Duodenal mucosa (tissue), 2 donors: ENCODE results near the gene MMS19.

ENCODE experiments used
- H3K27ac ChIP-seq: one replicate; pipeline ENCODE4 v1.7.0; 2013; ENCODE audit warnings: low read depth, low read length
- H3K27me3 ChIP-seq, 2 donors: one replicate each; pipeline ENCODE4 v1.7.0; 2013; ENCODE audit warnings: low read length in 2 of 2, control low read depth in 1 of 2; ENCODE audit not compliant: insufficient read depth in 2 of 2, control insufficient read depth in 1 of 2
- H3K36me3 ChIP-seq, 2 donors: one replicate each; pipeline ENCODE4 v1.7.0; 2013; ENCODE audit warnings: low read length in 2 of 2, control low read depth in 1 of 2; ENCODE audit not compliant: insufficient read depth in 2 of 2, control insufficient read depth in 1 of 2
- H3K4me1 ChIP-seq, 2 donors: one replicate each; pipeline ENCODE4 v1.7.0; 2013; ENCODE audit warnings: low read length in 2 of 2, control low read depth in 1 of 2; ENCODE audit not compliant: insufficient read depth in 2 of 2, control insufficient read depth in 1 of 2
- H3K4me3 ChIP-seq, 2 donors: one replicate each; pipeline ENCODE4 v1.7.0; 2013; ENCODE audit warnings: low read length in 2 of 2, low read depth in 1 of 2
- H3K9ac ChIP-seq, 2 donors: one replicate each; pipeline ENCODE4 v1.7.0; 2013; ENCODE audit warnings: low read length in 2 of 2, low read depth in 1 of 2
- H3K9me3 ChIP-seq, 2 donors: one replicate each; pipeline ENCODE4 v1.7.0; 2013; ENCODE audit warnings: low read length in 2 of 2, control low read depth in 1 of 2; ENCODE audit not compliant: control insufficient read depth in 1 of 2

Gene MMS19

DNA sequence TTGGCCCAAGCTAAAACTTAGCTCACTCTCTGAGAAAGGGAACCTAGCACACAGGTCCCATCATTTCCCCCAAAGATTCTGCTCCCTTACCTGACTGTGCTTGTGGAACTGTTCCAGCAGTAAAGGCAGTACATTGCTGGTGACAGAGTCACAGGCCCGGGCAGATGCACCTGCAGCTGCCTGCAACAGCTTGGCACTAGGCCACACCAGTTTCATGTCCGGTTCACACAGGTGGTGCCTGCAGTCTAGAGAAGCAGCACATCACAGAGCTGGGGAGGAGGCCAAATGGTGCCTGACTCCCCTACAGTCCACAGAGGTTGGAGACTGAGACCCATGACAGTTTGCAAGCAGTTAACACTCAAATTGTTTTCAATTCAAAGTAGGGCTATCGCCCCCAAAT is 30.1 kb downstream of the MMS19 start:
- Histone ChIP-seq H3K27me3 (no peaks in the 10 kb centered on the region), H3K36me3 (peaks cover 35 to 78% of the 10 kb centered on the region in 2 donors), H3K4me1 (peaks cover 4 to 9% of the 10 kb centered on the region in 2 donors), H3K27ac (no peak overlapping the region), H3K4me3 (no peak overlapping the region), H3K9me3 (no peaks in the 10 kb centered on the region), H3K9ac (no peak overlapping the region)

DNA sequence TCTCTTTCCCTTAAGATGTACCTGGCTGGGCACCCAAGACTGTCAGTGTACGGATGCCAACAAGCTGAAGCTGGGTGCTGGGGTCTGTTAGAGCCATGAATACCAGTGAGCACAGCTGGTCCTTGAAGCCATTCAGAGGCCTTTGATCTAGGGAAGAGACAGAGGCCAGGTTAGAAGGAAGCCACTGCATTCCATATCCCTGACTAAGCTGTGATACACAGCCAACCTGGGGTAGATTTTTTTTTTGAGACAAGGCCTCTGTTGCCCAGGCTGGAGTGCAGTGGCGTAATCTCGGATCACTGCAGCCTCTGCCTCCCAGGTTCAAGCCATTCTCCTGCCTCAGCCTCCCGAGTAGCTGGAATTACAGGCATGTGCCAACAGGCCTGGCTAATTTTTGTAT is 31.5 kb downstream of the MMS19 start:
- Histone ChIP-seq H3K27ac (no peak overlapping the region), H3K27me3 (no peaks in the 10 kb centered on the region), H3K9ac (no peak overlapping the region), H3K9me3 (no peaks in the 10 kb centered on the region), H3K4me3 (no peak overlapping the region), H3K36me3 (peaks cover 47 to 87% of the 10 kb centered on the region in 2 donors), H3K4me1 (peaks cover 4 to 9% of the 10 kb centered on the region in 2 donors)

DNA sequence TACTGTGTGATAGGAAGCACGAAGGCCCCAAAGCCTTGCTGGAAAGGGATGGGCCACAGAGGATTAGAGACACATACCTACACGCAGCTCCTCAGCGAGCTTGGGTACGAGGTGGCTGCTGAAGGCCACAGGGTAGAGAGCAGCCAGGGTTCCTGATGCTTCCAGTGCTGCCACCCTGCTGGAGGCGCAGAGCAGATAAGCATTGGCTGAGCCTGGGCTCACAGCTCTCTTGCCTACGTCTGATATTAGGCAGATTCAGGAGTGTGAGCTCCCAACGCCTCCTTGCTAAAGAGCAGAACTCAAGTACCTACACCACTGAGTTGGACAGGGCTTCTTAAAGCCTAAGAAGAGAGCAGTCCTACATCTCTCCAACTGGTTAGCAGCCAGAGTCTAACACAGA is 32.2 kb downstream of the MMS19 start:
- Histone ChIP-seq H3K9me3 (no peaks in the 10 kb centered on the region), H3K9ac (no peak overlapping the region), H3K27me3 (no peaks in the 10 kb centered on the region), H3K4me3 (no peak overlapping the region), H3K4me1 (peaks cover 4 to 9% of the 10 kb centered on the region in 2 donors), H3K36me3 (peaks cover 54 to 95% of the 10 kb centered on the region in 2 donors), H3K27ac (no peak overlapping the region)

DNA sequence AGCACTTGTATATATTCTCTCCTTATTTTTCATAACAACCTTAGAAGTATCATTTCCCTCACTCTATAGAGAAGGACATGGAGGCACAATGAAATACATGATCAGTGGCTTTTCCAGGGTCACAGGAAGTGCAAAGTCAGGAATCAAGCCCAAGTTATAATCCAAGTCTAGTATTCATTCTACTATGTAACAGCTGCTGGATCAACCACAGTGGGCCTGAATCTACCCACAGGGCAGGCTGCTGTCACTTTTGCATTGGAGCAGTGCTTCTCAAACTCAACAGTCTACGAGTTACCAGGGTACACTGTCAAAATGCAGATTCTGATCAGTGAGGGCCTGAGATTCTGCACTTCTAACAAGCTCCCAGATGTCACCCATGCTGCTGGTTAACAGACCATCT is 34.0 kb downstream of the MMS19 start:
- no peak overlapping the region for H3K9ac ChIP-seq
- peaks cover 4 to 9% of the 10 kb centered on the region in 2 donors for H3K4me1 ChIP-seq
- H3K9me3 ChIP-seq: no peaks in the 10 kb centered on the region
- no peak overlapping the region for H3K27ac ChIP-seq
- H3K36me3 ChIP-seq: peaks cover 49 to 96% of the 10 kb centered on the region in 2 donors
- no peak overlapping the region for H3K4me3 ChIP-seq
- H3K27me3 ChIP-seq: no peaks in the 10 kb centered on the region

DNA sequence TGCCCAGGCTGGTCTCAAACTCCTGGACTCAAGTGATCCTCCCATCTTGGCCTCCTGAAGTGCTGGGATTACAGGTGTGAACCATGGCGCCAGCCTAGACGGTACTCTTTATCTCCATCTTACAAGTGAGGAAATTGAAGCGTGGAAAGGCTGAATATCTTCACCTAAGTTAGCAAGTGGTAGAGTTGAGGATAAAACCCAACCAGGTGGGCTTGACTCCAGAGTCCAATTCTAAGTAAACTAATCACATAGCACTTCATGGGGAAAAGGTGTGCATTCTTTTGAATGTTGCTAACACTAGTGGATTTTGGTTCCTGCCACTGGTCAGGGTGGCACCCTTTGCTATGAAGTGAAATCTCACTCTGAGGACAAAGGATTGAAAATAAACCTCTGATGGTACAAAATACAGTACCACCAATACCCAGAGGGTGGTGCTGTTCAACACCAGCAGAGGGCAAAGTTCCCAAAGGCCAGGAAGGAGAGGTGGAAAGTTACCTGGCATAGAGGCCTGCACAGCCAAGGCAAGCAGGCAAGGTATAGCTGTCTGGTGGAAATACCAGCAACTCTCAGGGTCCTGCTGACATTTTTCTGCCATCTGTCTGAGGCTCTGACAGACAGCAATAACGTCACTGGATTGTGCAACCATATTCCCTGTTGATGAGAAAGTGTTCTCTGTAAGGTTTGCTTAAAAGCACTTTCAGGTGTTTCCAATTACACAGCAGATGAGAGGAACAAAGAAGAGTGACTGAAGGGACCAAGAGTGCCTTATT is 34.7 kb downstream of the MMS19 start:
- H3K36me3 ChIP-seq: peaks cover 52 to 97% of the 10 kb centered on the region in 2 donors
- peaks cover 4 to 9% of the 10 kb centered on the region in 2 donors for H3K4me1 ChIP-seq
- no peak overlapping the region for H3K4me3 ChIP-seq
- H3K9ac ChIP-seq: no peak overlapping the region
- H3K9me3 ChIP-seq: no peaks in the 10 kb centered on the region
- no peak overlapping the region for H3K27ac ChIP-seq
- no peaks in the 10 kb centered on the region for H3K27me3 ChIP-seq

DNA sequence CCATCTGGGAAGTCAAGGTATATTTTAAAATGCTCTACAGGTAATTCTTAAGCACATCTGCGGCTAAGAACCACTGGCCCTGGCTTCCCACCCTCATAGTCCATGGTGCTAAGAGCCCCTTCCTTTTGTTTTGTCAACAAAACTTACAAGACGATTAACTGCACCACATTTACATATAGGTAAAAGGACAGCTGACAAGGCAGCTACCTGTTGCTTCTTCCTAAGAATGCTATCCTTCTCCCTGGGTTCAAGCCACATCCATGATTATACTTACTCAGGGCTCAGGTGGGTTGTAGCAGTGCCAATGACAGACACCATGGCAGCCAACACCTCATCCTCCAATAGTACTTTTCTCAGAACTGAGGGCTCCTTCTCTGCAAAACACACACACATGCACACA is 35.9 kb downstream of the MMS19 start:
- peaks cover 4 to 9% of the 10 kb centered on the region in 2 donors for H3K4me1 ChIP-seq
- peaks cover 57 to 98% of the 10 kb centered on the region in 2 donors for H3K36me3 ChIP-seq
- H3K27me3 ChIP-seq: no peaks in the 10 kb centered on the region
- no peak overlapping the region for H3K27ac ChIP-seq
- no peaks in the 10 kb centered on the region for H3K9me3 ChIP-seq
- no peak overlapping the region for H3K9ac ChIP-seq
- no peak overlapping the region for H3K4me3 ChIP-seq

DNA sequence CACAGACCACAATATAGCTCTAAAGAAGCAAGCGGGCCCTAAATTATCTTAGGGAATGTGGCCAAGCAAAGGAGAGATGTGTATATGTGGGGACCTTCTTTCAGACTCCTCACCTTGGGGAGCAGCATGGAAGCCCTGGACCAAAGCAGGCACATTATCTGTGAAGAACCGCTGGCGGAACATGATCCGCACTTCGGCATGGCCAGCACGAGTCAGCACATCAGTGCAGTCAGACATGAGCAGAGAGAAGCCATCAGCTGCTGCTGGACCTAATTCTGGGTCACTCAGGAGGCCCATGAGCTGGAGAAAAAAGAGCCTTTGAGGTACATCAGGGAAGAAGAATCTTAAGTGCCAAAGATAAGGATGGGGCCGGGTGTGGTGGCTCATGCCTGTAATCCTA is 38.3 kb downstream of the MMS19 start:
- Histone ChIP-seq H3K27ac (no peak overlapping the region), H3K9ac (no peak overlapping the region), H3K9me3 (no peaks in the 10 kb centered on the region), H3K36me3 (peaks cover 57 to 98% of the 10 kb centered on the region in 2 donors), H3K27me3 (no peaks in the 10 kb centered on the region), H3K4me3 (no peak overlapping the region), H3K4me1 (peaks cover 4 to 9% of the 10 kb centered on the region in 2 donors)

DNA sequence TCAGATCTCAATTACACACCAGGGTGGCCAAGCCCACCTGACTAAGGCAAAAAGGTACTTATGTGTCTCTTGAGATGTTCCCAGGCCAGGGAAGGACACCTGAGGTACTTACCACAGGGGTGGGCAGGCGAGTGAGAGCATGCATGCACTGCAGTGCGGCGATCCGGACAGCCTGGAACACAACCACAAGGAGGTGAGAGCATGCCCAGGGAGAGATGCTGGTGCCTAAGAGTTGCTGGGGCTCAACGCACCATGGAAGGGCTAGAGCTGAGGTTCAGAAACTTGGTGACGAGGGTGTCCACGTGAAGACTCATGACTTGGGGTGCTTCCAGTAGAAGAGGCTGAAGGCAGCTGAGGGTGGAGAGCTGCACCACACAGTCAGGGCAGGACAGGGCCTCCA is 39.1 kb downstream of the MMS19 start:
- Histone ChIP-seq H3K27ac (no peak overlapping the region), H3K36me3 (peaks cover 57 to 95% of the 10 kb centered on the region in 2 donors), H3K9me3 (no peaks in the 10 kb centered on the region), H3K4me3 (no peak overlapping the region), H3K9ac (no peak overlapping the region), H3K4me1 (peaks cover 4 to 5% of the 10 kb centered on the region in 2 donors), H3K27me3 (no peaks in the 10 kb centered on the region)

DNA sequence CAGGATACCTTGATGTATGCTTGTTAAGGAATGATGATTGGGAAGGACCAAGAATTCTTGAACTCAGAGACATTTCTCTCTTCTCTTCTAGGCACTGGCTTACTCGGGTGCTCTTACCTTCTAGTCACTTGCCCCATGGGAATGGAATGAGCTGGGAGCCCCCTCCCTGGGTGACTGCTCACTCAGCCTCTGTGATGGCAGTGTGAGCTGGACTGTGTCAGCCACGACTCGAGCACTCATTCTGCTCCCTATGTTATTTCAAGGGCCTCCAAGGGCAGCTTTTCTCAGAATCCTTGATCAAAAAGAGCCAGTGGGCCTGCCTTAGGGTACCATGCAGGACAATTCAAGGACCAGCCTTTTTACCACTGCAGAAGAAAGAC is 41.5 kb downstream of the MMS19 start:
- H3K4me1 ChIP-seq: no peaks in the 10 kb centered on the region
- no peak overlapping the region for H3K9ac ChIP-seq
- H3K27ac ChIP-seq: no peak overlapping the region
- H3K9me3 ChIP-seq: no peaks in the 10 kb centered on the region
- no peaks in the 10 kb centered on the region for H3K27me3 ChIP-seq
- H3K36me3 ChIP-seq: peaks cover 45 to 90% of the 10 kb centered on the region in 2 donors
- H3K4me3 ChIP-seq: no peak overlapping the region

DNA sequence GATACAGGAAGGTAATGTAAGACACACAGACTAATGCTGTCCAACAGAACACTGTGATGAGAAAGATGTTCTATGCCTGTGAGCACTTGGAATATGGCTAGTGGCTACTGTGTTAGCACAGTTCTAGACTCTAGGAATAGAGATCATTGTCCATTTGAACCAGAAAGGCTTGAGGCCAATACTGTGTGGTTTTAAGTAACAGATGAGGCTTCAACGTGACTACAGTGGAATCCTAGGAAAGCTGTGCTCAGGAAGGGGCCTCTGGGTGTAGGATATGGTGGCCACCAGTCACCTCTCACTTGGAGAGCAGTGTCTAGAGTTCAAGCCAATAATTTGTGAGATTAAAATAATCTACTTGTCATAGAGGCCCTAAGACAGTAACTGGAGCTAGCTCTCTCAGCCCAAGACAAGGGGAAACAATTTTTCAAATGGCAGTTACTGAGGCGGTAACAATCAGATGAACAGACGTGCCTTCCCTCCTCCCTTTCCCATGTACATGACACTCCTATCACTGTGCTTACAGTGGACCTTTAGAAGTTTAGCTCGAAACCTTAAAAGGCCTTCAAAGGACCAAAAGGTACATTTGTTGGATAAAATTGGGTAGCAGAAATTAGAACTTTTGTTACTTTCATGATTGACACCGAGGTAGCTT is 42.1 kb downstream of the MMS19 start:
- Histone ChIP-seq H3K27ac (no peak overlapping the region), H3K27me3 (no peaks in the 10 kb centered on the region), H3K9me3 (no peaks in the 10 kb centered on the region), H3K4me1 (no peaks in the 10 kb centered on the region), H3K36me3 (peaks cover 40 to 86% of the 10 kb centered on the region in 2 donors), H3K4me3 (no peak overlapping the region), H3K9ac (no peak overlapping the region)
